Measurements from ENCODE around the gene ABCD1.

The ABCD1 gene

DNA sequence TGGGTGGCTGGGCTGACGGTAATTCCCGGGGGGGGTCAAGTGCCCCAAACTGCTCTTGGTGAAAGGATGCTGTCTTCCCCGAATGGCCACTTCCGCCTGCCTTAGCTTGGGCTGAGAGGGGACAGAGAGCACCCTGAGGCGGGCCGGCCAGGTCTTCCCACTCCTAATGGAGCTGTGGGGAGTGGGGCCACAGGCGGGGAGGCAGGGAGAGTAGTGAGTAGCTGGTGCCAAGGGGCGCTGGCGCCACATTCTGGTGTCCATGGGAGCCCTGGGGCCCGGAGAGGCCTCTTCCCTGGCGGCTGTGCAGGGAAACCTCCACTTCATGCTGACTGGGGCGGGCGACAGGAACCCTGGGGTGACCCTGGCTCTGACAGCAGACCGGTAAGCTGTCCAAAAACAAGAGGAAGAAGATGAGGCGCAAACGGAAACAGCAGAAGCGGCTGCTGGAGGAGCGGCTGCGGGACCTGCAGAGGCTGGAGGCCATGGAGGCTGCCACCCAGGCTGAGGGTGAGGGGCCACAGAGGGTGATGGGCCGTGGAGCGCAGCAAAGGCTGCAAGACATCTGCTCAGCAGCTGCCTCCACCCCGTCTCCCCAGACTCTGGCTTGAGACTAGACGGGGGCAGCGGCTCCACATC lies 58.8 kb downstream of the ABCD1 start:
- no peaks in the 10 kb centered on the region for H3K9me3 ChIP-seq
- no peak overlapping the region for H3K27ac ChIP-seq
- TF ChIP-seq, protein P1, sequence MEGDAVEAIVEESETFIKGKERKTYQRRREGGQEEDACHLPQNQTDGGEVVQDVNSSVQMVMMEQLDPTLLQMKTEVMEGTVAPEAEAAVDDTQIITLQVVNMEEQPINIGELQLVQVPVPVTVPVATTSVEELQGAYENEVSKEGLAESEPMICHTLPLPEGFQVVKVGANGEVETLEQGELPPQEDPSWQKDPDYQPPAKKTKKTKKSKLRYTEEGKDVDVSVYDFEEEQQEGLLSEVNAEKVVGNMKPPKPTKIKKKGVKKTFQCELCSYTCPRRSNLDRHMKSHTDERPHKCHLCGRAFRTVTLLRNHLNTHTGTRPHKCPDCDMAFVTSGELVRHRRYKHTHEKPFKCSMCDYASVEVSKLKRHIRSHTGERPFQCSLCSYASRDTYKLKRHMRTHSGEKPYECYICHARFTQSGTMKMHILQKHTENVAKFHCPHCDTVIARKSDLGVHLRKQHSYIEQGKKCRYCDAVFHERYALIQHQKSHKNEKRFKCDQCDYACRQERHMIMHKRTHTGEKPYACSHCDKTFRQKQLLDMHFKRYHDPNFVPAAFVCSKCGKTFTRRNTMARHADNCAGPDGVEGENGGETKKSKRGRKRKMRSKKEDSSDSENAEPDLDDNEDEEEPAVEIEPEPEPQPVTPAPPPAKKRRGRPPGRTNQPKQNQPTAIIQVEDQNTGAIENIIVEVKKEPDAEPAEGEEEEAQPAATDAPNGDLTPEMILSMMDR (IDR thresholded peaks at IDR 0.05), result no peak
- peaks cover 0 to 44% (median 33%) of the 10 kb centered on the region in 3 donors for H3K36me3 ChIP-seq
- H3K4me3 ChIP-seq, result no peak overlapping the region
- H3K4me1 ChIP-seq, result peaks cover 0 to 24% (median 14%) of the 10 kb centered on the region in 4 donors
- intact Hi-C loops (cut with DNase I; ENCODE audit: low total_unique reads), result no loop called here
- DNase-seq, result no peak
- H3K27me3 ChIP-seq, result no peaks in the 10 kb centered on the region

DNA sequence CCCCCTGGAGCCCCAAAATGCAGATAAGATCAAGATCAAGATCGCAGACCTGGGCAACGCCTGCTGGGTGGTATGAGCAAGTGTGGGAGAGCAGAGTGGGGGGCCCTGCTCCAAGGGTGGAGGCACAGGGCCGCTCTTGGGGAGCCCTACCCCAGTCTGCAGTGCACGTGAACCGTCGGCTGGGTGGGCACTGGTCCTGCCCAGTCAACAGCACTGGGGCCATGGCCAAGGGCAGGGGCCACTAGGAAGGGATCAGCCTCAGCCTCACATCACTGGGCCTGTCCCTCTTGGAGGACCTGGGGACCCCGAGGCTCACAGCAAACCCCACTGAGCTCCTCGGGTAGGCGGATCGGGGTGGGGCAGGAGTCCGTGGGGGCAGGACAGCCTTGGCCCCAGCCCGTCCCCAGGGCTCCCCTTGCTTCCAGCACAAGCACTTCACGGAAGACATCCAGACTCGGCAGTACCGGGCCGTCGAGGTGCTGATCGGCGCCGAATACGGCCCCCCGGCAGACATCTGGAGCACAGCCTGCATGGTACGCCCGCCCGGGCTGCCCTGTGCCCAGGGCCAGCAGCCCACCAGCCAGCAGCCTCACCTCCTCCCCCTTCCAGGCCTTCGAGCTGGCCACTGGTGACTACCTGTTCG lies 59.8 kb downstream of the ABCD1 start:
- no peak for DNase-seq
- TF ChIP-seq, protein P1 (IDR thresholded peaks at IDR 0.05), result no peak
- intact Hi-C loops (cut with DNase I; ENCODE audit: low total_unique reads), result no loop called here
- Histone ChIP-seq H3K4me1 (peaks cover 0 to 24% (median 14%) of the 10 kb centered on the region in 4 donors), H3K36me3 (peaks cover 0 to 52% (median 37%) of the 10 kb centered on the region in 3 donors), H3K9me3 (no peaks in the 10 kb centered on the region), H3K27ac (no peak overlapping the region), H3K4me3 (no peak overlapping the region), H3K27me3 (no peaks in the 10 kb centered on the region)

DNA sequence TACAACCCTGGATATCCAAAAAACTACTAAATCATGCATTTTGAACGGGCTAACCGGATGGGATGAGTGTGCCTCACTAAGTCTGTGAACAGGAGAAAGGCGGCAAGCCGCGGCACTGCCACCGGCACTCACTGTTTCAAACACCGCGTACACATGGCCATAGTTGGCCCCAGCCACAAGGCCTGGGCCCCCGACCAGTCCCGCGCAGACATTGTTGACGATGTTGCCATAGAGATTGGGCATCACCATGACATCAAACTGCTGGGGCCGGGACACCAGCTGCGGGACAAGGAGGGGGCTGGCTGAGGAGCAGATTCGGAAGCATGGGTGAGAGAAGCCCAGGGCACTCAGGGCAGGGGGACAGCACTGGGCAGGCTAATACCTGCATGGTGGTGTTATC lies 62.0 kb downstream of the ABCD1 start:
- peaks cover 0 to 9% (median 4%) of the 10 kb centered on the region in 4 donors for H3K4me1 ChIP-seq
- H3K36me3 ChIP-seq, result peaks cover 0 to 63% (median 43%) of the 10 kb centered on the region in 3 donors
- TF ChIP-seq, protein P1 (IDR thresholded peaks at IDR 0.05), result no peak
- H3K27me3 ChIP-seq, result no peaks in the 10 kb centered on the region
- intact Hi-C loops (cut with DNase I; ENCODE audit: low total_unique reads), result no loop called here
- no peaks in the 10 kb centered on the region for H3K9me3 ChIP-seq
- H3K27ac ChIP-seq, result no peak overlapping the region
- H3K4me3 ChIP-seq, result no peak overlapping the region
- DNase-seq, result no peak

DNA sequence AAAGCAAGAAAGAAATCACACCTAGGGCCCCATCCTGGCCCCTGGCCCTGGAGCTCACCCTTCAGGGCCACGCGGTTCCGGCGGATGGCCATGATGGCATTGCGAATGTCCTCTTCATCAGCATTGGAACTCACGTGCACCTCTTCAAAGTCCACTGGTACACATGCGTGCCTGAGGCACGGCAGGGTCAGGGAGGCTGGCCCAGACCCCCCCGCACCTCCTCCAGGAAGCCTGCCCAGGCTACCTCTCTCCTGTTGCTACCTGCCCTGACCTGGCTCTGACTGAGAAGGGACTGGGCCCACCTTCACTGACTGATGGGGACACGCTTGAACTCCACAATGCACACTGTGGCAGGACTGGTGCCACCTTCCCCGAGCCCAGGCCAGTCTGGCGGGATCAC lies 65.0 kb downstream of the ABCD1 start:
- no peak for DNase-seq
- TF ChIP-seq, protein P1 (IDR thresholded peaks at IDR 0.05), result no peak
- intact Hi-C loops (cut with DNase I; ENCODE audit: low total_unique reads), result no loop called here
- H3K4me3 ChIP-seq, result no peak overlapping the region
- H3K36me3 ChIP-seq, result peaks cover 0 to 57% (median 43%) of the 10 kb centered on the region in 3 donors
- H3K4me1 ChIP-seq, result peaks cover 0 to 13% (median 9%) of the 10 kb centered on the region in 4 donors
- peaks cover 0 to 8% (median 4%) of the 10 kb centered on the region in 3 donors for H3K9me3 ChIP-seq
- H3K27ac ChIP-seq, result no peak overlapping the region
- H3K27me3 ChIP-seq, result no peaks in the 10 kb centered on the region

DNA sequence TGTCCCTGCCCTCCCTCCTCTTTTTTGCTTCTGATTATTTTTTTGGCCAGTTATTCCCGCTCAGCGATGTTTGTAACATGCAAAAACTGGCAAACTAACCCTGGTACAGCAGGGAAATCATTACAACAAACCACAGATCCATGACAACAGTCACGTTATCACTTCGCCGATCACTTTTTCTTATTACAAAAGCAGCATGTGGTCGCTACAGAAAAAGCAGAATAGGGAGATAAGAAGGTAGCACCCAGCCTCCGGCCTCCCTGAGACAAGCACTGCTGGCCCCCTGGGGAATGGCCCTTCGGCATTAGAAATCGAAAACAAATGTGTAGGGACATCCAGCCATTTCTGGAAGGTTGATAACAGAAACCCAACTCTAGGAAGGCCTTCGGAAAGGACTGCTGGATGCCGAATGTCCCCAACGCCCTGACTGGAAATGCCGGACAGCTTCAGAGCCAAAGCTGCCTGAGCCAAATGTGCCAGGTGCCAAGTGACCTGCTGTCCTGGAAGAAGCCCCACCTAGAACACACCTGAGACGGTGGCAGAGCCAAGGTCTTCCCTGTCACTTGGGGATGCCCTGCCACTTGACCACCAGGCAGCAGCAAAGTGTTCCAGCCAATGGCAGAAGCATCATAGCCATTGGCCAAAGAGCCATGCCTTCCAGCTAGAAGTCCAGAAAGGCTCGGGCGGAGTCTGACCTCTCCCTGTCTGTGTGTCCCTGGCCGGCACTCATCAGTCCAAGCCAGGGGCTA lies 66.6 kb downstream of the ABCD1 start:
- intact Hi-C loops (cut with DNase I; ENCODE audit: low total_unique reads), result no loop called here
- Histone ChIP-seq H3K4me3 (no peak overlapping the region), H3K36me3 (peaks cover 0 to 41% (median 28%) of the 10 kb centered on the region in 3 donors), H3K4me1 (peaks cover 0 to 24% (median 18%) of the 10 kb centered on the region in 4 donors), H3K9me3 (peaks cover 0 to 8% (median 4%) of the 10 kb centered on the region in 3 donors), H3K27me3 (no peaks in the 10 kb centered on the region), H3K27ac (no peak overlapping the region)
- TF ChIP-seq, protein P1 (IDR thresholded peaks at IDR 0.05), result no peak
- DNase-seq, result no peak
